Measurements from ENCODE around the gene MRAS. TPM values are rescaled to one million over a fixed set of nuclear protein-coding genes. Genes with fewer than 3 reads are reported as not detected.
"Not testable (repeated sequence)": the region's sequence is repeated elsewhere in the genome, so short reads cannot be mapped to it uniquely, and the experiment has no call there.

Gene MRAS
- total RNA-seq, 1 experiment from 2014 or later, result 23.4 TPM

GRCh38 chr3:138439646-138440045 lies 91.3 kb downstream of the MRAS start:
- peaks cover 5% of the 10 kb centered on the region for H3K27me3 ChIP-seq
- H3K9me3 ChIP-seq, result no peaks in the 10 kb centered on the region
- no peak for DNase-seq
- H3K36me3 ChIP-seq, result no peaks in the 10 kb centered on the region
- no peak overlapping the region for H3K4me3 ChIP-seq

GRCh38 chr3:138440121-138440521 lies 91.7 kb downstream of the MRAS start:
- H3K27me3 ChIP-seq, result peaks cover under 1% of the 10 kb centered on the region
- no peak for DNase-seq
- no peaks in the 10 kb centered on the region for H3K36me3 ChIP-seq
- H3K9me3 ChIP-seq, result no peaks in the 10 kb centered on the region
- H3K4me3 ChIP-seq, result no peak overlapping the region

GRCh38 chr3:138440596-138440995 lies 92.2 kb downstream of the MRAS start:
- Histone ChIP-seq H3K4me3 (no peak overlapping the region), H3K27me3 (no peaks in the 10 kb centered on the region), H3K36me3 (no peaks in the 10 kb centered on the region), H3K9me3 (no peaks in the 10 kb centered on the region)
- DNase-seq, result no peak

- Histone ChIP-seq H3K27me3 (no peaks in the 10 kb centered on the region), H3K36me3 (no peaks in the 10 kb centered on the region), H3K9me3 (no peaks in the 10 kb centered on the region), H3K4me3 (no peak overlapping the region)
- DNase-seq, result no peak
These were observed 92.9 kb downstream of the MRAS start for GRCh38 chr3:138441256-138441655.

- Histone ChIP-seq H3K36me3 (no peaks in the 10 kb centered on the region), H3K27me3 (no peaks in the 10 kb centered on the region), H3K4me3 (no peak overlapping the region), H3K9me3 (no peaks in the 10 kb centered on the region)
- DNase-seq, result peak; percentile 72
These were observed 93.4 kb downstream of the MRAS start for GRCh38 chr3:138441742-138442141.

GRCh38 chr3:138442433-138442832 lies 94.1 kb downstream of the MRAS start:
- Histone ChIP-seq H3K27me3 (no peaks in the 10 kb centered on the region), H3K4me3 (no peak overlapping the region), H3K36me3 (no peaks in the 10 kb centered on the region), H3K9me3 (no peaks in the 10 kb centered on the region)
- DNase-seq, result peak; percentile 59

GRCh38 chr3:138443091-138443490 lies 94.7 kb downstream of the MRAS start:
- H3K36me3 ChIP-seq, result no peaks in the 10 kb centered on the region
- H3K27me3 ChIP-seq, result no peaks in the 10 kb centered on the region
- no peaks in the 10 kb centered on the region for H3K9me3 ChIP-seq
- no peak overlapping the region for H3K4me3 ChIP-seq
- DNase-seq, result no peak

GRCh38 chr3:138443521-138444503 lies 95.4 kb downstream of the MRAS start:
- Histone ChIP-seq H3K36me3 (no peaks in the 10 kb centered on the region), H3K9me3 (no peaks in the 10 kb centered on the region), H3K4me3 (no peak overlapping the region), H3K27me3 (no peaks in the 10 kb centered on the region)
- DNase-seq, result no peak

GRCh38 chr3:138445236-138445635 lies 96.9 kb downstream of the MRAS start:
- no peak for DNase-seq
- no peaks in the 10 kb centered on the region for H3K27me3 ChIP-seq
- H3K36me3 ChIP-seq, result no peaks in the 10 kb centered on the region
- no peaks in the 10 kb centered on the region for H3K9me3 ChIP-seq
- no peak overlapping the region for H3K4me3 ChIP-seq

GRCh38 chr3:138445654-138446053 lies 97.3 kb downstream of the MRAS start:
- DNase-seq, result no peak
- H3K36me3 ChIP-seq, result no peaks in the 10 kb centered on the region
- H3K27me3 ChIP-seq, result no peaks in the 10 kb centered on the region
- H3K4me3 ChIP-seq, result no peak overlapping the region
- no peaks in the 10 kb centered on the region for H3K9me3 ChIP-seq

GRCh38 chr3:138448631-138449030 lies 100.3 kb downstream of the MRAS start:
- Histone ChIP-seq H3K9me3 (no peaks in the 10 kb centered on the region), H3K4me3 (no peak overlapping the region), H3K27me3 (no peaks in the 10 kb centered on the region), H3K36me3 (no peaks in the 10 kb centered on the region)
- no peak for DNase-seq

GRCh38 chr3:138449490-138449889 lies 101.1 kb downstream of the MRAS start:
- Histone ChIP-seq H3K9me3 (no peaks in the 10 kb centered on the region), H3K36me3 (no peaks in the 10 kb centered on the region), H3K27me3 (no peaks in the 10 kb centered on the region), H3K4me3 (no peak overlapping the region)
- DNase-seq, result no peak

GRCh38 chr3:138450181-138450580 lies 101.8 kb downstream of the MRAS start:
- DNase-seq, result no peak
- Histone ChIP-seq H3K27me3 (no peaks in the 10 kb centered on the region), H3K9me3 (no peaks in the 10 kb centered on the region), H3K36me3 (no peaks in the 10 kb centered on the region), H3K4me3 (no peak overlapping the region)

GRCh38 chr3:138450704-138451424 lies 102.5 kb downstream of the MRAS start:
- no peak for DNase-seq
- no peaks in the 10 kb centered on the region for H3K36me3 ChIP-seq

GRCh38 chr3:138451595-138452162 lies 103.3 kb downstream of the MRAS start:
- Histone ChIP-seq H3K4me3 (no peak overlapping the region), H3K36me3 (no peaks in the 10 kb centered on the region), H3K27me3 (no peaks in the 10 kb centered on the region), H3K9me3 (no peaks in the 10 kb centered on the region)
- no peak for DNase-seq

More at GRCh38 chr3:138450704-138451424, 102.5 kb downstream of the MRAS start:
- no peak overlapping the region for H3K4me3 ChIP-seq
- H3K9me3 ChIP-seq, result no peaks in the 10 kb centered on the region
- H3K27me3 ChIP-seq, result no peaks in the 10 kb centered on the region

GRCh38 chr3:138452436-138452835 lies 104.1 kb downstream of the MRAS start:
- DNase-seq, result peak; percentile 40
- Histone ChIP-seq H3K36me3 (no peaks in the 10 kb centered on the region), H3K27me3 (no peaks in the 10 kb centered on the region), H3K9me3 (no peaks in the 10 kb centered on the region), H3K4me3 (no peak overlapping the region)

GRCh38 chr3:138453940-138454339 lies 105.6 kb downstream of the MRAS start:
- not testable (repeated sequence) for H3K36me3 ChIP-seq, H3K4me3 ChIP-seq, DNase-seq, H3K9me3 ChIP-seq, H3K27me3 ChIP-seq
